ENCODE data around the gene POLH.
"Not testable (repeated sequence)": the region's sequence is repeated elsewhere in the genome, so short reads cannot be mapped to it uniquely, and the experiment has no call there.

The POLH gene

DNA sequence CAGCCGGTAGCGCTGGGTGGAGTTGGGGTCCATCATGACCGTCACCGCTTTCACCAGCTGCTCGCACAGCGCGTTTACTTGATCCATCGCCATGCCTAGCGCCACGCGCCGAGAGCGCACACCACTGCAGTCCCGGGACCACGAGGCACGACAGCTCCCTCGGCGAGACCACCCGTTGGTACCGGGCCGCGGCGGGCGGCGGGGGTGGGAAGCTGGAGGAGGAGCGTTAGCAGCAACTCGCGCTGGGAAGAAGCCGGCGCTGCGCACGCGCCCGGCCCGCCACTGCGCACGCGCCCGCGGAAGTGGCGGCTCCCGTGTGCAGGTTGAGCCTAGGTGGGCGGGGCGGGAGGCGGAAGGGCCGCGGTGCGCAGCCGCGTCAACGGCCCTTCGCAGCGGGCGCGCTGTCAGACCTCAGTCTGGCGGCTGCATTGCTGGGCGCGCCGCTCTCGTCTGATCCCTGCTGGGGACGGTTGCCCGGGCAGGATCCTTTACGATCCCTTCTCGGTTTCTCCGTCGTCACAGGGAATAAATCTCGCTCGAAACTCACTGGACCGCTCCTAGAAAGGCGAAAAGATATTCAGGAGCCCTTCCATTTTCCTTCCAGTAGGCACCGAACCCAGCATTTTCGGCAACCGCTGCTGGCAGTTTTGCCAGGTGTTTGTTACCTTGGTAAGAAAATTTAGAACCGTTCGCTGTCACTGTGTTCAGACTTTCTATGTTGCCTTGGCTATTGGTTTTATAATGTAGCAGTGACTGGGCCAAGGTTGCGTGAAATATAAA lies at the start of gene POLH, which contains the start of gene XPO5:
Gene POLH, plus strand, starts transcription at position 414 of the 780 bp plus-strand sequence. CDS start 6,135 bp downstream, outside the sequence.
Gene XPO5, minus strand, starts transcription at position 267 of the 780 bp plus-strand sequence. Its CDS starts 174 bp downstream, at position 93.
- peak within 1 kb of the TSS; percentile 95 for H3K4me3 ChIP-seq (ENCODE audit: insufficient read length, low read depth)
- no peaks in the 10 kb centered on the region for H3K9me3 ChIP-seq (ENCODE audit: insufficient read depth, low read length)
- H3K27me3 ChIP-seq (ENCODE audit: insufficient read depth, insufficient read length), result no peaks in the 10 kb centered on the region
- TF ChIP-seq SUZ12 (IDR thresholded peaks at IDR 0.05; ENCODE audit: extremely low read depth, insufficient read depth, insufficient read length), result no peak
- TF ChIP-seq YY1 (IDR thresholded peaks at IDR 0.05; ENCODE audit: insufficient read depth, insufficient read length), result no peak
- no peak for TF ChIP-seq ZNF274 (IDR thresholded peaks at IDR 0.05; ENCODE audit: low read depth, low read length)
- no peaks in the 10 kb centered on the region for H3K4me1 ChIP-seq (ENCODE audit: insufficient read depth, insufficient read length)
- H3K36me3 ChIP-seq (ENCODE audit: insufficient read depth, insufficient read length, low read length), result peaks cover 31% of the 10 kb centered on the region
- peak; percentile 77 for DNase-seq (ENCODE audit: low read depth, low spot score)
- peak within 1 kb of the TSS; percentile 98 for H3K9ac ChIP-seq (ENCODE audit: insufficient read length, low read depth)

DNA sequence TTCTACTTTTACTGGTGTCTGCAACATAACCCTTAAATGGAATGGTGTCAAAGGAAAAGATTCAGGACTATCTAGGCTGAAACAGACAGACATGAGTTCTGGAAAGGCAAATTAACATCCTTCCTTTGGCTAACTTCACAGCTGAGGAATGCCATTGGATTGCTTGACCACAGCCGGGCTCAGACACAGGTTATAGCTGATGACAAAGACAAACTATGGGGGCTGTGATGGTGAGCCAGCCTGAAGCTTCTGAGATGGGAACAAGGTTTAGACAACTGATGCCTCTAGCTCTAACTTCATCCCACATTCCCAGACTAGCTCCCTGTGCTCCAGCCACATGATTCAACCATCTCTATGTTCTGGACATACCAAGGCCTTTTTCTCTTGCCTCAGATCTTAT lies 43.8 kb upstream of the POLH start:
- H3K27me3 ChIP-seq (ENCODE audit: insufficient read depth, insufficient read length), result no peaks in the 10 kb centered on the region
- no peaks in the 10 kb centered on the region for H3K9me3 ChIP-seq (ENCODE audit: insufficient read depth, low read length)
- no peak for DNase-seq (ENCODE audit: low read depth, low spot score)
- H3K4me1 ChIP-seq (ENCODE audit: insufficient read depth, insufficient read length), result no peaks in the 10 kb centered on the region
- no peak overlapping the region for H3K9ac ChIP-seq (ENCODE audit: insufficient read length, low read depth)
- peaks cover 72% of the 10 kb centered on the region for H3K36me3 ChIP-seq (ENCODE audit: insufficient read depth, insufficient read length, low read length)
- H3K4me3 ChIP-seq (ENCODE audit: insufficient read length, low read depth), result no peak overlapping the region
- no peak for TF ChIP-seq ZNF274 (IDR thresholded peaks at IDR 0.05; ENCODE audit: low read depth, low read length)
- no peak for TF ChIP-seq SUZ12 (IDR thresholded peaks at IDR 0.05; ENCODE audit: extremely low read depth, insufficient read depth, insufficient read length)
- no peak for TF ChIP-seq YY1 (IDR thresholded peaks at IDR 0.05; ENCODE audit: insufficient read depth, insufficient read length)

DNA sequence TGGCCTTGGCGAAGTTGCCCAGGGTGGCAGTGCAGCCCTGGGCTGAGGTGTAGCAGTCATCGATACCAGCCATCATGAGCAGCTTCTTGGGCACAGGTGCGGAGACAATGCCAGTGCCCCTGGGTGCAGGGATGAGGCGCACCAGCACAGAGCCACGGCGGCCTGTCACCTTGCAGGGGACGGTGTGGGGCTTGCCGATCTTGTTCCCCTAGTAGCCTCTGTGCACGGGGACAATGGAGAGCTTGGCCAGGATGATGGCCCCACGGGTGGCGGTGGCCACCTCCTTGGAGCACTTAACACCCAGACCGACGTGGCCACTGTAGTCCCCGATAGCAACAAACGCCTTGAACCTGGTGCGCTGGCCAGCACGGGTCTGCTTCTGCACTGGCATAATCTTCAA lies 37.0 kb upstream of the POLH start:
- H3K36me3 ChIP-seq (ENCODE audit: insufficient read depth, insufficient read length, low read length), result peaks cover 53% of the 10 kb centered on the region
- H3K4me1 ChIP-seq (ENCODE audit: insufficient read depth, insufficient read length), result not testable (repeated sequence)

DNA sequence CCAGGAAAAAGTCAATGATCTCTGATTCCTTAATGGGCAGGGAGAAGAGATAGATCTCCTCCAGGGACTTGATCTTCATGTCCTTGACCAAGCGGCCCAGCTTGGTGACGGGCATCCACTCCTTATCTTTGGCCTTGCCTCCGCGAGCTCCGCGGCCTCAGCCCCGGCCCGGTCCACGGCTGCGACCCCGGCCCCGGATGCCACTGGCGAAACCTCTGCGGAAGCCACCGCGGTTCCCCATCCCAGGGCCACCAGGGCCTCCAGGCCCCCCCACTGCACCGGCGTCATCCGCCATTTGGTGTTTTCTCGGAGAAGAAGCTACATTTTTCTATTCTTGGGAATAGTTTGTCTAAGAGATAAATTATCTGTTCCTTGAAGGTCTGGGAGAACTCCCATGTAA lies 36.6 kb upstream of the POLH start:
- not testable (repeated sequence) for H3K9ac ChIP-seq (ENCODE audit: insufficient read length, low read depth); H3K9me3 ChIP-seq (ENCODE audit: insufficient read depth, low read length); H3K4me3 ChIP-seq (ENCODE audit: insufficient read length, low read depth); DNase-seq (ENCODE audit: low read depth, low spot score); H3K4me1 ChIP-seq (ENCODE audit: insufficient read depth, insufficient read length); H3K27me3 ChIP-seq (ENCODE audit: insufficient read depth, insufficient read length)
- H3K36me3 ChIP-seq (ENCODE audit: insufficient read depth, insufficient read length, low read length), result peaks cover 50% of the 10 kb centered on the region

More for the DNA sequence above, 37.0 kb upstream of the POLH start:
- H3K4me3 ChIP-seq (ENCODE audit: insufficient read length, low read depth); DNase-seq (ENCODE audit: low read depth, low spot score); H3K9ac ChIP-seq (ENCODE audit: insufficient read length, low read depth); H3K27me3 ChIP-seq (ENCODE audit: insufficient read depth, insufficient read length); H3K9me3 ChIP-seq (ENCODE audit: insufficient read depth, low read length): not testable (repeated sequence)

DNA sequence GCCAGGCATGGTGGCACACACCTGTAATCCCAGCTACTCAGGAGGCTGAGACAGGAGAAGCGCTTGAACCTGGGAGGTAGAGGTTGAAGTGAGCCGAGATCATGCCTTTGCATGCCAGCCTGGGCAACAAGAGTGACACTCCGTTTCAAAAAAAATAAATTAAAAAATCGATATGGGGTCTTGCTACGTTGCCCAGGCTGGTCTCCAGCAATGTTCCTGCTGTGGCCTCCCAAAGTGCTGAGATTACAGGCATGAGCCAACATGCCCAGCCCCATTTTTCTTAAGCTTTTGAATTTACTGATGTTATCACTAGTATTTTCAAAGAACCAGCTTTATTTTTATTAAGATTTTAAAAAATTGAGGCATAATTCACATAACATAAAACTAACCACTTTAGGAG lies 35.5 kb upstream of the POLH start:
- TF ChIP-seq ZNF274 (IDR thresholded peaks at IDR 0.05; ENCODE audit: low read depth, low read length) (no peak), YY1 (IDR thresholded peaks at IDR 0.05; ENCODE audit: insufficient read depth, insufficient read length) (no peak), SUZ12 (IDR thresholded peaks at IDR 0.05; ENCODE audit: extremely low read depth, insufficient read depth, insufficient read length) (no peak)
- H3K27me3 ChIP-seq (ENCODE audit: insufficient read depth, insufficient read length), result no peaks in the 10 kb centered on the region
- no peak overlapping the region for H3K4me3 ChIP-seq (ENCODE audit: insufficient read length, low read depth)
- H3K4me1 ChIP-seq (ENCODE audit: insufficient read depth, insufficient read length), result no peaks in the 10 kb centered on the region
- no peaks in the 10 kb centered on the region for H3K9me3 ChIP-seq (ENCODE audit: insufficient read depth, low read length)
- no peak overlapping the region for H3K9ac ChIP-seq (ENCODE audit: insufficient read length, low read depth)
- DNase-seq (ENCODE audit: low read depth, low spot score), result no peak
- peaks cover 56% of the 10 kb centered on the region for H3K36me3 ChIP-seq (ENCODE audit: insufficient read depth, insufficient read length, low read length)

DNA sequence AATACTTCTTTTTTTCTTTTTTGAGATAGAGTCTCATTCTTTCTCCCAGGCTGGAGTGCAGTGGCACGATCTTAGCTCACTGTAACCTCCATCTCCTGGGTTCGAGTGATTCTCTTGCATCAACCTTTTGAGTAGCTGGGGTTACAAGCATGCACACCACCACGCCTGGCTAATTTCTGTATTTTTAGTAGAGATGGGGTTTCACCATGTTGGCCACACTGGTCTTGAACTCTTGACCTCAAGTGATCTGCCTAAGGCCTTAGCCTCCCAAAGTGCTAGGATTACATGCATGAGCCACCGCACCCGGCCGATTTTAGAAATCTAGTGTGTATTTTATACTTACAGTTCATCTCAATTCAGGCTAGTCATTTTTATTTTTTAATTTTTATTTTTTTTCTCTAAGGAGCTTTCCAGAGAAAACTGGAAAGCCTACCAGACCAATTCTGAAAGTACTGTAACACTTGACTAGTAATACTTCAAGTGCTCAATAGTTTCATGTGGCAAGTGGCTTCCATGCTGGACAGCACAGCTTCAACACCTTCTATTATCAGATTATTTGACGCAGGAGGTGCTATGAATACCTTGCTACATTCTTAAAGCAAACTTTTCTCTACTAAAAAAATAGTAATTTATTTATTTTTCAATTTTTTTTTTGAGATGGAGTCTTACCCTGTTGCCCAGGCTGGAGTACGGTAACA lies 34.1 kb upstream of the POLH start:
- H3K9ac ChIP-seq (ENCODE audit: insufficient read length, low read depth), result no peak overlapping the region
- H3K4me3 ChIP-seq (ENCODE audit: insufficient read length, low read depth), result no peak overlapping the region
- H3K9me3 ChIP-seq (ENCODE audit: insufficient read depth, low read length), result no peaks in the 10 kb centered on the region
- no peaks in the 10 kb centered on the region for H3K27me3 ChIP-seq (ENCODE audit: insufficient read depth, insufficient read length)
- peaks cover 65% of the 10 kb centered on the region for H3K36me3 ChIP-seq (ENCODE audit: insufficient read depth, insufficient read length, low read length)
- DNase-seq (ENCODE audit: low read depth, low spot score), result no peak
- TF ChIP-seq SUZ12 (IDR thresholded peaks at IDR 0.05; ENCODE audit: extremely low read depth, insufficient read depth, insufficient read length) (no peak), ZNF274 (IDR thresholded peaks at IDR 0.05; ENCODE audit: low read depth, low read length) (no peak), YY1 (IDR thresholded peaks at IDR 0.05; ENCODE audit: insufficient read depth, insufficient read length) (no peak)
- H3K4me1 ChIP-seq (ENCODE audit: insufficient read depth, insufficient read length), result no peaks in the 10 kb centered on the region

DNA sequence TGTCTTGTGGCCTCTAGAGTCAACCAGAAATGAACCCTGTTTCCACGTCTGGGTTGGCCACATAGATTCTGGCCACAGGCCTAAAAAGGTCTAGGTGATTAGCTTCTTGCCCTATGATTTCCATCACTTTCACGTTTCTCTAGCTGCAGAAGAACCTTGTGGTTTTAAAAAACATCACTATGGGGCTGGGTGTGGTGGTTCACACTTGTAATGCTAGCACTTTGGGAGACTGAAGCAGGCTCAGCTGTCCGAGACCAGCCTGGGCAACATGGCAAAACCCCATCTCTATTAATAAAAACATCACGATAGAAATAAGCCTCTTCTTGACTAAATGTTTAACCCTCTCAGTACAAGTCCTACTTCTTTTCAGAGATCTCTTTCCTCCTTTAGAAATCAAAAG lies 31.5 kb upstream of the POLH start:
- no peak overlapping the region for H3K4me3 ChIP-seq (ENCODE audit: insufficient read length, low read depth)
- no peak for TF ChIP-seq YY1 (IDR thresholded peaks at IDR 0.05; ENCODE audit: insufficient read depth, insufficient read length)
- H3K36me3 ChIP-seq (ENCODE audit: insufficient read depth, insufficient read length, low read length), result peaks cover 74% of the 10 kb centered on the region
- no peak for DNase-seq (ENCODE audit: low read depth, low spot score)
- H3K27me3 ChIP-seq (ENCODE audit: insufficient read depth, insufficient read length), result no peaks in the 10 kb centered on the region
- H3K9ac ChIP-seq (ENCODE audit: insufficient read length, low read depth), result no peak overlapping the region
- H3K4me1 ChIP-seq (ENCODE audit: insufficient read depth, insufficient read length), result no peaks in the 10 kb centered on the region
- no peaks in the 10 kb centered on the region for H3K9me3 ChIP-seq (ENCODE audit: insufficient read depth, low read length)

All from NT2/D1 (cell line).